DMS79 treated with DMSO at 0.1 percent for 48 hours (cell line): ENCODE data around the gene CHST13.
"Not testable (repeated sequence)": the region's sequence is repeated elsewhere in the genome, so short reads cannot be mapped to it uniquely, and the experiment has no call there.

Experiments
- DNase-seq: peaks from one replicate; lab custom pipeline; 2025; lab: John Stamatoyannopoulos, UW

CHST13 gene

GRCh38 chr3:126525853-126526667 lies 2.1 kb downstream of the CHST13 start:
- DNase-seq, result no peak

DNA sequence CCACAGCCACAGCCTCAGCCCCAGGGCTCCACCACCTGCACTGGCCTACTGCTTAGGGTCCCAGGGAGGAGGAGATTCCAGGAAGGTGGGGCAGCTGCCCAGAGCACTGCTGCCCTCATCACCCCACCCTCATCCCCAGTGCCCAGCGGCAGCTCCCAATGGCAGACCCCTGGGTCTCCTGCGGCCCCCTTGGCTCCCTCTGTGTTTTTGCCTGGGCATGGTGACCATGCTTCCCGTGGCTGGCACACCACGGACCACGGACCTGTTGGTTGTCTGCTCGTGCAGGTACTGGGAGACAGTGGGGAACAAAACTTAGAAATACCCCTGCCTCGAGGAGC lies 2.7 kb downstream of the CHST13 start:
- no peak for DNase-seq

DNA sequence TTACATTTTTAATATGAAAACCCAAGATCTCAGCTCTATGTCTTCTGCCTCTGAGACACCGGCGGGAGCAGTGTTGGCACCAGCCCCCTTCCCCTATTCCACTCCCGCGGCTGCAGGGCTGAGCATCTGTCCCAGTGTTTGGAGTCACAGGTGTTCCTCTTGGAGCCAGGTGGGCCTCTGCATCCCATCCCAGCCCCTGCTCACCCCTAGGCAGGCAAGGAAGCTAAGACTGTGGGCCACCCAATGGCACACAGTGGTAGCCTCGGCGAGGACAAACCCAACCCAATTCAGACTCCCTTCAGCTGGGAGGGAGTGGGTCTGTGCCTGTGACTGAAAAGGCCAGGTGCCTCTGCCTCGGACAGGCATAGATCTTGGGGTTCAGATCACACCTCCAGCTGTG lies 3.1 kb downstream of the CHST13 start:
- no peak for DNase-seq

- no peak for DNase-seq
Observed at GRCh38 chr3:126527455-126528211, 3.7 kb downstream of the CHST13 start.

- no peak for DNase-seq
Observed at GRCh38 chr3:126528419-126528799, 4.5 kb downstream of the CHST13 start.

DNA sequence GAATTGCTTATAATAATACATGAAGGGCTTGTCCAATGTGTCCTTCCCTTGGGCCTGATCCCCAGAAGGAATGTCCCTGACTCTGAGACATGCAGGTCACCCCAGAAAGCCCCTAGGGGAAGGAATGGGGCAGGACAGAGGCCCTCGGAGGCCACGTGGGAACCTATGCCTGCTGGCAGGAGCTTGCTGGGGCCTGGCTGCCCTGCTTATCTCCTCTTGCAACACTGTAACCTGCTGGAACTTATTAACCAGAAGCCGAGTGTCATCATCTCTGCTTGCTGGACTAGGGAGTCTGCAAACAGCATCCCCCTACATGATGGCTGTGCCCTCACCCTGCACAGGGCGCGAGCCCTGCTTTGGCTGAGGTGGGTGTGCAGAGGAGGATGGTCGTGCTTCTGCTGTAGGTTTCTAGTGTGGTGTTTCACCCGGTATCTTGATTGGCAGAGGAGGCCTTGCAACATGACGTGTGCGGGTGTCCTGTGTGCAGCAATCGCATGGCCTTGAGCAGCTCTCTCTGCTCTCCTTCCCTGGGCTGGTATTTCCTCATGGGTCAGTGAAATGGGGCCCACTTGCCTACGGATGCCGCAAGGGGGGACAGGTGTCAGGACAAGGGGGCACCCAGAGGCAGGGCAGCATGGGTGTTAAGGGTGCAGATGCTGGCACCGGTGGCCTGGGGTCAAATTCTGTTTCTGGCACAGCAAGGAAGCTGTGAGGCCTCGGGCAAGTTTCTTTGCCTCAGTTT lies 5.0 kb downstream of the CHST13 start:
- no peak for DNase-seq

DNA sequence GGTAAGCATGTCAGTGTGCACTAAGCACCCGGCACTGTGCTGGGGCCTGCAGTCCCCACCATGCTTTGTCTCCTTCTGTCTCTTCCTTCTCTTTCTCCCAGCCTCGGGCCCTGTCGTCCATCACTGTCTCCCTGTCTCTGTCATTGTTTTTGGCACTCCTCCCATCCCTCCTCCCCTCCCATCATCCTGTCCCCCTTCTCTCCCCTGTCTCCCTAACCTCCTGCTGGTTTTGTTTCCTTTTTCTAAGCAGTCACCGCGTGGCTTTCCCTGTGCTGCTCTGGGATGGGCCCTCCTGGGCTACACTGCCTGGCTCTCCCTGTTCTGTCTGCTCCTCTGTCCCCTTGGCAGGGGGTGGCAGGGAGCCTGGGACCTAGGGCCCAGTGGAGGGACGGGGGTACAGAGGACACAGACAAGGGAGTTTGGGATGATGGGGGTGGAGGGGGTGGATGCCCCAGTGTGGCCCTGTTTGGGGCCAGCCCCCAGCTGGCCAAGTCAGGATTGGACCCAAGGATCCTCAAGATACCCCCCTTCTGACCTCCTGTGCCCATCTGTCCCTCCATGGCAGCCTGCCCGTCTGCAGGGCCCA lies 5.7 kb downstream of the CHST13 start:
- DNase-seq, result no peak

DNA sequence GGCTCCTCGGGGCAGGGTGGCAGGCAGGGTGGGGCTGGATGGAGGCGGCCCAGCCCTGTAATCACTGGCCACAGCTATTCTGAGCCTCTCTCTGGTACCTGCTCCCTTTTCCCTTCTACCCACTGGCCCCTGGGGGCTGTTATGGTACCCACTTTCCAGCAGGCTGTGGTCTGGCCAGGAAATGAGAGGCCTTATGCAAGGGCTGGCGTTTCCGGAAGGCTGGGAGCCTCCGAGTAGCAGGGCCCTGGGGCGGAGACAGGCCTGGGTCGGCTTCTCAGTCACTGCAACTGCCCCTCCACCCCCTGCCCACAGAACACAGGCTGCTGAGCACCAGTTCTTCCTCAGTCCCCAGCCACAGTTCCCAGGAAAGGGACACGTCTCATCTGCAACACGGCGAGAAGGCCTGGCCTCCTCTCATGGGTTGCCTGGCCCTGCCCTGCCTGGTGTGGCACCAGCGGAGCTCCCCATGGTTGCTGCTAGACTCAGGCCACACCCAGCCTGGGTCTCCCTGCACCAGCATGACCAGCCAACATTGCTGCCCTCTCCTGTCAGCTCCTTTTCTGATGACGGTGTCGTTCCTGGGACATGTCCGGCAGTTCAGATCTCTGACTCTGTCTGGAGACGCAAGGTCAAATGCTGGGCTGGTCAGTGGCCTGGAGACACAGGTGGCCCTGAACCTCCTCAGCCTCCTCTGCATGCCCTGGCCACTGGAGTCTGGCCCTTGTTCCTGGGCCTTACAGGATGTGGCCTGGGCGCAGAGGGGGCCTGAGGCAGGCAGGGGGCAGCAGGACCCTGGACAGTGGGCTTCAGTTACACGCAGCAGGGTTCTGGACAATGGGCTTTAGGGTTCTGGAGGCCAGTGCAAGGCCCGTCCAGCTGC lies 6.5 kb downstream of the CHST13 start:
- no peak for DNase-seq

DNA sequence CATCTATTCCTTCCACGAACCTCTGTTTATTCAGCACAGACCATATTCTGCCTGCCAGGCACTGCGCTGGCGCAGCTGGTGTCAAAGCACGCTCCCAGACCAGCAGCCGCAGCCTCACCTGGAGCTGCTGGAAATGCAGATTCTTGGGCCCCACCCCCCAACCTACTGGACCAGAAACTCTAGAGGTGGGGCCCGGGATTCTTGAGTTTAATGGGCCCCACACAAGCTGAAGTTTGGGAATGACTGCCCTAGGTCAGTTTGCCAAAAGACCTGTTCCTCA lies 7.0 kb downstream of the CHST13 start:
- DNase-seq, result no peak

GRCh38 chr3:126533506-126533905 lies 9.6 kb downstream of the CHST13 start:
- DNase-seq, result no peak

DNA sequence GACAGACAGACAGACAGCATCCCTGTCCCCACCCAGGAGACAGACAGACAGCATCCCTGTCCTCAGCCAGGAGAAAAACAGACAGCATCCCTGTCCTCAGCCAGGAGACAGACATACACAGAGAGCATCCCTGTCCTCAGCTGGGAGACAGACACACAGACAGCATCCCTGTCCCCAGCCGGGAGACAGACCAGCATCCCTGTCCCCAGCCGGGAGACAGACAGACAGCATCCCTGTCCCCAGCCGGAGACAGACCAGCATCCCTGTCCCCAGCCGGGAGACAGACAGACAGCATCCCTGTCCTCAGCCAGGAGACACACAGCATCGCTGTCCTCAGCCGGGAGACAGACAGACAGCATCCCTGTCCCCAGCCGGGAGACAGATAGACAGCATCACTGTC lies 10.8 kb downstream of the CHST13 start:
- DNase-seq, result not testable (repeated sequence)

DNA sequence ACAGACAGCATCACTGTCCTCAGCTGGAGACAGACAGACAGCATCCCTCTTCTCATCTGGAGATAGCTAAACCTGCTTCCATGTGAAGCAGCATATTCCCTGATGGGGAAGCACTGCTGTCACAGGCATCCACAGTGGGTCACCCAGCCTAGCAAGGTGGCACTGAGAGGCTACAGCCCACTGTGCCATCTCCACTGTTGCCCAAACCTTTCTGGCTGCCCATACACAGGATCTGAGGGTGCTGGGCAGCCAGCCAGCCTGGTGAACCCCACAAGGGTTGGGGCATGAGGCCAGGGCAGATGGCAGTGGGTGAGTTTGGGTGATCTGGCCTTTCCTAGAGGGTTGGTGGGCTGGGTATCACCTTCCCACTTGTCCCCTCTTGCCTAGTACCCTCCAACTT lies 11.7 kb downstream of the CHST13 start:
- no peak for DNase-seq

DNA sequence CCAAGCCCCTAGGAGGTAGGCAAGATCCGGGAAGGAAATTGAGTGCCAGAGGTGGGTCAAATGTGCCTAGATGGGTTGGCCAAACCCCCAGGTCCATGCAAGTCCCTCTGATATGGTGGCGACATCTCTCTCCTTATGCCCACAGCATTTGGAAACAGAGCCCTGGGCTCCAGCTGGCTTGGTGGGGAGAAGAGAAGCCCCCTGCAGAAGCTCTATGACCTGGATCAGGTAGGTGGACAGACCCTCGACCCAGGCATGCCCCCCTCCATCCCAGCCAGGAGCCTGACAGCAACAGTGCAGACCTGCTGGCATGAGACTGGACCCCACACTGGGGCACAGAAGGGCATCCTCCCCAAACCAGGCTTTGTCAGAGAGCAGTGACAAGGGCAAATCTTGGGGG lies 12.2 kb downstream of the CHST13 start:
- DNase-seq, result no peak

DNA sequence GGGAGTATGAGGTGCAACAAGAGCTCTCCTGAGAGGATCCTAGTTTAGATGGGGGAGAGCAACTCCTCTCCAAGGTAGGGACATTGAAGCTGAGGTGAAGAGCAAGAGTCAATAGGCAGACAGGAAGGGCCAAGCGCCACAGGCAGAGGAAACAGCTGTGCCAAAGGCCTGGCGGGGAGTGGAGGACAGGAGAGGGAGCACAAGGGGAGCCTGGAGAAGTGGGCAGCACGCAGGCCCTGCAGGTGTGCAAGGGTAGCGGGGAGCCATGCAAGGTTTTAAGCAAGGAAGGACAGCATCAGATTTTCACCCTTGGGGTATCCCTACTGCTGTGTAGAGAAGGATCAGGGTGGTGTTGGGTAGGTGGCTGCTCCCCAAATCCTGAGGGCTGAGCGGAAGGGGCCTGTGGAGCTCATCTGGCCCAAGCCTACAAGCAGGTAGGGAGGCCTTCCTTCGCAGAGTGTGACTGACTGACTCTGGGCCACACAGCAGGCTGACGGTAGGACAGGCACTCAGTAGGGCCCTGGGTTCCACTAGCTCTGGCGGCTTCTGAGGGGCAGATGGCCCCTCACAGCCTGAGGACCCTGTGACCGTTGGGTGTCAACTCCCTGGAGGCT lies 13.3 kb downstream of the CHST13 start:
- DNase-seq, result no peak

DNA sequence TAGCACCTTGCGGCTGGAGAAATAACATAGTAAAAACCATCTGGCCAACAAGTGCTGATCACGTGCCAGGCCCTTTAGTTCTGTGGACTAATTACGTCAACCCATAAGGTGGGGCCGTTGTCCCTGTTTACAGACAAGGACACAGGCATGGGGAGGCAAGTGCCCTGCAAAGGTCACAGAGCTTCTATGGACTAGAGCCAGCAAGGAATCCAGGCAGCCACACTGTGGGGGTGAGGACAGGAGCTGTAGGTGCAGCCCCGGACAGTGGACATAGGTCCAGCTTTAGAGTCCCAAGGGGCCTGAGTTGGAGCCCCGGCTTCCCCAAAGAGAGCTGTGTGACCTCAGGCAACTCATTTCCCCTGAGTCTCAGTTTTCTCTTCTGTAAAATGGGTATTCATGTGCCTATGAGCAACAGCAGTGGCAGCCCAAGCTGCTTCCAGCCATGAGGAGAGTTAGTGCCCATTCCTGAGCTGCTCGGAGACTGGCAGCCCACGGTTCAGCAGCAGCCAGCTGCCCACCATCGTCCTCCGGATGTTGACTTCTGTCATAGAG lies 13.9 kb downstream of the CHST13 start:
- DNase-seq, result no peak

GRCh38 chr3:126538316-126538715 lies 14.4 kb downstream of the CHST13 start:
- DNase-seq, result no peak

DNA sequence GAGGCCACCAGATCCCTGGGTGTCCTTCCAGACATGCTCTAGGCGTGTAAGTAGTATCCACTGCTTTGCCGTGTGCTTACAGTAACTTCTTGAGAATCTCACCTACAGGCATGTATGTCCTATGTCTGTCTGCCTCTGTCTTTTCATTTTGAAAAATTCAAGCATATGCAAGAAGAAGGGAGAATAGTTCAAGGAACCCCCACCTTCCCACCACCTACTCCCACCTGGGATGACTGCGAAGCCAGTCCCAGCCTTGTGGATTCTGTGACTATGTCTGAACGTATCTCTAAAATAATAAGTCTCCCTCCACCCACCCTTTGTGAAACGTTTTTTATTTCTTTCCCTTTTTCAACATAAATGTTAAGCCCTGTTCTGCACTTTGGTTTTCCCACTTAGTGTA lies 15.0 kb downstream of the CHST13 start:
- DNase-seq, result no peak

DNA sequence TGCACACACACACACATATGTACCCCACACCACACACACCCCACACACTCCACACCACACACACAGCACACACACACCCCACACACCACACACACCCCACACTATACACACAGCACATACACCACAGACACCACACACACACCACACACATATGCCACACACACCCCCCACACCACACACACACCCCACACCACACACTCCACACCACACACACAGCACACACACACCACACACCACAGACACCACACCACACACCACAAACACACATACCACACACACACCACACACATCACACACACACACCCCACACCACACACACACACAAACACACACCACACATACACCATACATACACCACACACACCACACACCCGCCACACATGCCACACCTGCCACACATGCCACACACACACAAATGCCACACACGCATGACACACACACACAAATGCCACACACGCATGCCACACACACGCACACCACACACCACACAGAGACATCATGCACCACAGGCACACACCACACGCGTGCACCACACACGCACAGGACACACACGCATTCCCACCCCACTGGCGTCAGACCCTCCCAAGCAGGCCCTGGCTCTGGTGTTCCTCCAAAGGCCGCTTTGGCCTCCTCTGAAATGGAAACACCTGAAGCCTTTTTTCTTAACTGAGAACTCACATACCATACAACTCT lies 15.7 kb downstream of the CHST13 start:
- DNase-seq, result no peak

- no peak for DNase-seq
Observed at GRCh38 chr3:126540342-126540849, 16.4 kb downstream of the CHST13 start.

- DNase-seq, result no peak
Observed at GRCh38 chr3:126540951-126541627, 17.1 kb downstream of the CHST13 start.
